Activated CD4-positive, alpha-beta T cell treated with anti-CD3 and anti-CD28 coated beads for 36 hours (primary cell): ENCODE results near the gene VPS36. TPM values are rescaled to one million over a fixed set of nuclear protein-coding genes. Genes with fewer than 3 reads are reported as not detected.
A peak's percentile ranks its signal among the peaks of the same experiment; 100 is the strongest.
"Not testable (repeated sequence)": the region's sequence is repeated elsewhere in the genome, so short reads cannot be mapped to it uniquely, and the experiment has no call there.

Experiments
- ATAC-seq: fragments of 200-7000 bp; cut with Tn5 transposase; one replicate; pipeline ENCODE4 v1.10.0; 2021; ENCODE audit warnings: mild to moderate bottlenecking, moderate library complexity
- CTCF ChIA-PET: fragments of 350-600 bp; sonication (Branson Sonifier 250); formaldehyde crosslinking; loops from one replicate; lab custom pipeline; 2021; ENCODE audit warnings: antibody characterized with exemption; lab: Charles Lee
- POLR2A ChIA-PET: fragments of 350-600 bp; sonication (Branson Sonifier 250); formaldehyde crosslinking; loops from one replicate; lab custom pipeline; 2021; ENCODE audit warnings: antibody characterized with exemption, inconsistent platforms; lab: Charles Lee
- DNase-seq: peaks from one replicate; pipeline ENCODE4 v3.0.0-alpha.2; 2020
- H3K27ac Mint-ChIP-seq: one replicate; pipeline ENCODE4 v1.8.0; 2021; ENCODE audit warnings: mixed read lengths
- H3K27me3 Mint-ChIP-seq: one replicate; pipeline ENCODE4 v1.8.0; 2021; ENCODE audit warnings: mixed read lengths
- H3K36me3 Mint-ChIP-seq: one replicate; pipeline ENCODE4 v1.8.0; 2021; ENCODE audit warnings: low read depth, mixed read lengths
- H3K4me1 Mint-ChIP-seq: one replicate; pipeline ENCODE4 v1.8.0; 2021; ENCODE audit warnings: mixed read lengths
- H3K4me3 Mint-ChIP-seq: one replicate; pipeline ENCODE4 v1.8.0; 2021; ENCODE audit warnings: mild to moderate bottlenecking, moderate library complexity, mixed read lengths
- H3K9me3 Mint-ChIP-seq: one replicate; pipeline ENCODE4 v1.8.0; 2021; ENCODE audit warnings: low read depth, mixed read lengths
- intact Hi-C, 2 experiments: fragments of 100-400 bp; cut with DNase I in 1 of 2; cut with micrococcal nuclease in 1 of 2; formaldehyde crosslinking; loops; one replicate each; pipeline versions ENCODE4 v1.14.2 to v1.15.1; 2022 to 2024; cut with DNase I, micrococcal nuclease
- total RNA-seq, 2 experiments: library from RNA; stranded (reverse); gene quantifications; one replicate each; pipeline ENCODE4 v1.2.3, GENCODE V29; 2021

Gene VPS36, protein sequence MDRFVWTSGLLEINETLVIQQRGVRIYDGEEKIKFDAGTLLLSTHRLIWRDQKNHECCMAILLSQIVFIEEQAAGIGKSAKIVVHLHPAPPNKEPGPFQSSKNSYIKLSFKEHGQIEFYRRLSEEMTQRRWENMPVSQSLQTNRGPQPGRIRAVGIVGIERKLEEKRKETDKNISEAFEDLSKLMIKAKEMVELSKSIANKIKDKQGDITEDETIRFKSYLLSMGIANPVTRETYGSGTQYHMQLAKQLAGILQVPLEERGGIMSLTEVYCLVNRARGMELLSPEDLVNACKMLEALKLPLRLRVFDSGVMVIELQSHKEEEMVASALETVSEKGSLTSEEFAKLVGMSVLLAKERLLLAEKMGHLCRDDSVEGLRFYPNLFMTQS
- 10 to 100 TPM; 27.4 to 29.8 TPM for total RNA-seq

DNA sequence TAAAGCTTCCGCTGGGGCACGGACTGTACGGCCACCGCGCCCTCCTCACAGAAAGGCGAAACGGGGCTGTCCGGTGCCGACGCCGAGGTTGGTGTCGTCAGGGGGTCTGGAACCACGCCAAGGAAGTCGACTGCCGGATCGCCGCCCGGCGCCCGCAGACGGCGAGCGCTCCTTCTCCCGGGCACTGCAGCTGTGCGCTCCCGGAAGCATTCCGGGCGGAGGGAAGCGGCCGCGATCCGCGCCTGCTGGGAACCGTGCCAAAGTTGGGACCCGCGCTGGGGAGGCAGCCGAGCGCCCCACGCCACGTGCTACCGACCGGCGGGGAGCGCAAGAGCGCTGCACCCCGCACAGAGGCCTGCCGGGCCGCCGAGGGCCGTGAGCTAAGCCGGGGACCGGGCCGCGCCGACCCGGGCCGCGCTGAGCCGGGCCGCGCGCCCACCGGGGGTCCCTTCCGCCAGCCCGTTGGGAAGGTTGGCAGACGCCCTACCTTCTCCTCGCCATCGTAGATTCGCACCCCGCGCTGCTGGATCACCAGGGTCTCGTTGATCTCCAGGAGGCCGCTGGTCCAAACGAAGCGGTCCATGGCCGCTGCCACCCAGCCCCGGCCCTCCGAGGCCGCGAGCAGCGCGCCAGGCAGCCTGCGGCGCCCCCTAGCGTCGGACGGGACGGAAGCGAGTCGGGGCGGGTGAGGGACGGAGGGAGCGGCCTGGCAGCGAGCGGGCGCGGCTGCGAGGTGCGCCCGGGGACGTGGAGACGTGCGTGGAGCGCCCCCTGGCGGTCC lies at the start of gene VPS36:
Gene VPS36, minus strand, starts transcription at position 623 of the 781 bp plus-strand sequence. Its CDS starts 40 bp downstream, at position 583.
- H3K27me3 Mint-ChIP-seq: peaks cover under 1% of the 10 kb centered on the region
- ChIA-PET CTCF (interaction anchor here (0.6 to 2.9 kb wide), 19 partner anchors 8 to 1016 kb away, joined by 3 to 11 read pairs (median 4); partner anchors contain the start of genes NEK5 and SUGT1), POLR2A (interaction anchor here (0.9 to 1.4 kb wide), 2 partner anchors 10 to 203 kb away, joined by 3 to 4 read pairs; partner anchors contain the start of gene SUGT1)
- H3K9me3 Mint-ChIP-seq: no peaks in the 10 kb centered on the region
- peaks cover 35% of the 10 kb centered on the region for H3K4me1 Mint-ChIP-seq
- intact Hi-C loops: loop anchor here (1.0 to 10.0 kb wide), 9 partner anchors 101 to 625 kb away; partner anchors contain the start of genes SUGT1 (in 2 of the 2) and ALG11 (in 1 of the 2)
- peaks cover 3% of the 10 kb centered on the region for H3K36me3 Mint-ChIP-seq
- H3K27ac Mint-ChIP-seq: peak within 1 kb of the TSS; percentile 91
- DNase-seq (peak; percentile 96), ATAC-seq (peak; percentile 77)
- peak within 1 kb of the TSS; percentile 88 for H3K4me3 Mint-ChIP-seq

DNA sequence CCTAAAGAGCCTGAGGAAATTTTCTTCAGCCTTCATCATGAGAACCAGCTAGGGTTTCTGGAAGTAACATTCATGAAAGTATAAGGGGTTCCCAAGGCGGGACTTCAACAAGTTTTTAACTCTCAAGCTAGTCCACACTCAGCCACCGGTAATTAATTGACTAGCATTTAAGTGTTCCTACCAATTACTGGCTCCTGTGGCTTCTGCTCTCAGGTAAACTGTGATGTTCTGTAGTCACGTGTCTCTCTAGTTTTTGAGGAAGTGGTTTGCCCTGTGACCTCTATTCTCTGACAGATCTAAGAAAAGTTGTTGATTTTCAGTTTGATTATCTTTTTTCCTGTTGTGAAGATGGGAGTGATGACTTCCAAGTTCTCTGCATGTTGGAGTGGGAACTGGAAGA lies 47.5 kb upstream of the VPS36 start:
- H3K27ac Mint-ChIP-seq: not testable (repeated sequence)

GRCh38 chr13:52494241-52494640 lies 43.8 kb upstream of the VPS36 start:
- POLR2A ChIA-PET, H3K27me3 Mint-ChIP-seq, H3K36me3 Mint-ChIP-seq, H3K27ac Mint-ChIP-seq, intact Hi-C loops, CTCF ChIA-PET, ATAC-seq, H3K4me1 Mint-ChIP-seq, H3K9me3 Mint-ChIP-seq, H3K4me3 Mint-ChIP-seq, DNase-seq: not testable (repeated sequence)

More for the DNA sequence above, 47.5 kb upstream of the VPS36 start:
- POLR2A ChIA-PET, H3K27me3 Mint-ChIP-seq, CTCF ChIA-PET, H3K4me3 Mint-ChIP-seq, ATAC-seq, intact Hi-C loops, DNase-seq, H3K9me3 Mint-ChIP-seq, H3K4me1 Mint-ChIP-seq, H3K36me3 Mint-ChIP-seq: not testable (repeated sequence)

DNA sequence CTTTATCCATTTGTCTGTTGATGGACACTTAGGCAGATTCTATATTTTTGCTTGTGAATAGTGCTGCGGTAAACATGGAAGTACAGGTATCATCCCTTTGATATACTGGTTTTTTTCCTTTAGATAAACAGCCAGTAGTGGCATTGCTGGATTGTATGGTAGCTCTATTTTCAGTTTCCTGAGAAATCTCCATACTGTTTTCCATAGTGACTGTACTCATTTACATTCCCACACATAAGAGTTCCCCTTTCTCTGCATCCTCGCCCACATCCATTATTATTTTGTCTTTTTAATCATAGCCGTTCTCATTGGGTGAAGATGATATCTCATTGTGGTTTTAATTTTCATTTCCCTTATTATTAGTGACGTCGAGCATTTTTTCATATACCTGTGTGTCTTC lies 40.6 kb upstream of the VPS36 start:
- H3K36me3 Mint-ChIP-seq, H3K27me3 Mint-ChIP-seq, H3K4me3 Mint-ChIP-seq, DNase-seq, intact Hi-C loops, ATAC-seq, CTCF ChIA-PET, H3K27ac Mint-ChIP-seq, H3K9me3 Mint-ChIP-seq, POLR2A ChIA-PET, H3K4me1 Mint-ChIP-seq: not testable (repeated sequence)

GRCh38 chr13:52488763-52489162 lies 38.3 kb upstream of the VPS36 start:
- H3K4me3 Mint-ChIP-seq, DNase-seq, CTCF ChIA-PET, H3K27ac Mint-ChIP-seq, H3K27me3 Mint-ChIP-seq, POLR2A ChIA-PET, intact Hi-C loops, H3K36me3 Mint-ChIP-seq, ATAC-seq, H3K9me3 Mint-ChIP-seq, H3K4me1 Mint-ChIP-seq: not testable (repeated sequence)

- H3K9me3 Mint-ChIP-seq, intact Hi-C loops, H3K27ac Mint-ChIP-seq, H3K4me1 Mint-ChIP-seq, ATAC-seq, POLR2A ChIA-PET, DNase-seq, H3K4me3 Mint-ChIP-seq, CTCF ChIA-PET, H3K36me3 Mint-ChIP-seq, H3K27me3 Mint-ChIP-seq: not testable (repeated sequence)
Measured at GRCh38 chr13:52487078-52487477, 36.6 kb upstream of the VPS36 start.

GRCh38 chr13:52480677-52481428 lies 30.4 kb upstream of the VPS36 start:
- H3K36me3 Mint-ChIP-seq, ATAC-seq, intact Hi-C loops, DNase-seq, H3K4me1 Mint-ChIP-seq, CTCF ChIA-PET, H3K4me3 Mint-ChIP-seq, POLR2A ChIA-PET, H3K27ac Mint-ChIP-seq, H3K9me3 Mint-ChIP-seq, H3K27me3 Mint-ChIP-seq: not testable (repeated sequence)

GRCh38 chr13:52468487-52468886 lies 18.1 kb upstream of the VPS36 start:
- H3K4me1 Mint-ChIP-seq, H3K9me3 Mint-ChIP-seq, H3K27me3 Mint-ChIP-seq, CTCF ChIA-PET, H3K4me3 Mint-ChIP-seq, DNase-seq, H3K27ac Mint-ChIP-seq, intact Hi-C loops, ATAC-seq, POLR2A ChIA-PET: not testable (repeated sequence)
- H3K36me3 Mint-ChIP-seq: peaks cover 57% of the 10 kb centered on the region

GRCh38 chr13:52463526-52463925 lies 13.1 kb upstream of the VPS36 start:
- H3K36me3 Mint-ChIP-seq: peaks cover 54% of the 10 kb centered on the region
- ChIA-PET CTCF (interaction anchor here (1.6 kb wide), 1 partner anchor 13 kb away, joined by 3 read pairs; the partner anchor contains the start of gene VPS36), POLR2A (no interaction called here)
- no peak for ATAC-seq
- H3K4me3 Mint-ChIP-seq: no peak overlapping the region
- no peak for DNase-seq
- intact Hi-C loops: no loop called here
- H3K27ac Mint-ChIP-seq: no peak overlapping the region
- peaks cover 2% of the 10 kb centered on the region for H3K9me3 Mint-ChIP-seq
- H3K4me1 Mint-ChIP-seq: peaks cover 22% of the 10 kb centered on the region
- no peaks in the 10 kb centered on the region for H3K27me3 Mint-ChIP-seq

- H3K4me1 Mint-ChIP-seq: peaks cover 31% of the 10 kb centered on the region
- H3K27me3 Mint-ChIP-seq: no peaks in the 10 kb centered on the region
- H3K4me3 Mint-ChIP-seq: no peak overlapping the region
- H3K27ac Mint-ChIP-seq: no peak overlapping the region
- DNase-seq: no peak
- POLR2A ChIA-PET: no interaction called here
- peaks cover 50% of the 10 kb centered on the region for H3K36me3 Mint-ChIP-seq
- peak; percentile 58 for ATAC-seq
- H3K9me3 Mint-ChIP-seq: no peaks in the 10 kb centered on the region
- intact Hi-C loops: no loop called here
- CTCF ChIA-PET: no interaction called here
Measured at GRCh38 chr13:52461265-52461664, 10.8 kb upstream of the VPS36 start.

GRCh38 chr13:52459668-52460067 lies 9.2 kb upstream of the VPS36 start:
- no peak for DNase-seq
- POLR2A ChIA-PET: no interaction called here

More at GRCh38 chr13:52459668-52460067, 9.2 kb upstream of the VPS36 start:
- H3K4me3 Mint-ChIP-seq: no peak overlapping the region
- no peak for ATAC-seq
- H3K27ac Mint-ChIP-seq: no peak overlapping the region
- peaks cover 34% of the 10 kb centered on the region for H3K4me1 Mint-ChIP-seq
- H3K9me3 Mint-ChIP-seq: no peaks in the 10 kb centered on the region
- intact Hi-C loops: loop anchor here in 1 of 2 experiments (5.0 to 10.0 kb wide), 2 partner anchors 112 to 635 kb away; no protein-coding TSS in a partner anchor
- peaks cover 48% of the 10 kb centered on the region for H3K36me3 Mint-ChIP-seq
- CTCF ChIA-PET: interaction anchor here (2.2 kb wide), 1 partner anchor 9 kb away, joined by 11 read pairs; the partner anchor contains the start of gene VPS36
- peaks cover 2% of the 10 kb centered on the region for H3K27me3 Mint-ChIP-seq
